ENCODE measurements around the gene KCNIP1. TPM values are rescaled to one million over a fixed set of nuclear protein-coding genes. Genes with fewer than 3 reads are reported as not detected.

KCNIP1 gene
- total and polyA plus RNA-seq, 2 of the 13 experiments (the other 11 are each of a cell fraction or from before 2014, with no cell fraction given), result not detected

DNA sequence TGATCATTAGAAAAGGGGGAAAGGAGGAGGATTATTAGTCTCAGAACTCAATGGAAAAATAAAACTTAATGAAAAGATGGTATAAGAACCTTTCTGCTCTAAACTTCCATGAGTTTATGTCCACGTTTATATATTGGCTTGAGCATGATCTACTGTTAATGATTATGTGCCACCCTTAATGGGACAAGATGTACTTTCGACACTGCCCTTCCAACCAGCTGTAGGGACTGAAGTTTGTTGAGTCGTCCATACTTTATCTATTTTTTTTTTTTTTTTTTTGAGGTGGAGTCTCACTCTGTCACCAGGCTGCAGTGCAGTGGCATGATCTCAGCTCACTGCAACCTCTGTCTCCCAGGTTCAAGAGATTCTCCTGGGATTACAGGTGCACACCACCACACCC, 254.7 kb downstream of the KCNIP1 start:
- Histone ChIP-seq H3K4me1 (ENCODE audit: insufficient read depth, low read length) (peaks cover 13% of the 10 kb centered on the region), H3K27ac (ENCODE audit: extremely low read length, insufficient read depth, low read length) (no peak overlapping the region), H2AFZ (ENCODE audit: low read length) (no peak overlapping the region), H3K9ac (ENCODE audit: insufficient read depth, low read depth, low read length) (no peak overlapping the region), H3K4me3 (replicated peaks in 1 of 3; ENCODE audit: insufficient read depth in 1 of 3, low read depth in 2 of 3, low read length in 3 of 3) (no peak overlapping the region), H3K9me3 (ENCODE audit: low read length) (no peaks in the 10 kb centered on the region), H3K4me2 (ENCODE audit: low read depth, low read length) (no peak overlapping the region), H3K79me2 (ENCODE audit: insufficient read depth, low read length) (no peaks in the 10 kb centered on the region), H3K36me3 (replicated peaks in 1 of 2; ENCODE audit: control insufficient read depth in 1 of 2, insufficient read depth in 2 of 2, low read length in 2 of 2) (no peaks in the 10 kb centered on the region), H4K20me1 (ENCODE audit: insufficient read depth, low read length) (no peaks in the 10 kb centered on the region), H3K27me3 (ENCODE audit: control insufficient read depth in 1 of 2, insufficient read depth in 2 of 2, low read length in 2 of 2) (peaks cover 1 to 8% of the 10 kb centered on the region in 2 experiments; a peak in 3 of 5 replicates)
- intact Hi-C loops (cut with micrococcal nuclease; ENCODE audit: unreplicated experiment), result no loop called here
- DNase-seq (ENCODE audit: low spot score), result no peak
- 1% methylated on average over 3 of the region's 3 CpGs for WGBS (ENCODE audit: low lambda C conversion rate)
- ChIA-PET POLR2A (no interaction called here), CTCF (ENCODE audit: low intra/inter-chr PET ratio, low total read pairs) (no interaction called here)
- no TSS peak for BruUV-seq (replicated peaks)
- TF ChIP-seq MED1 (CRISPR knock-in tag; IDR thresholded peaks at IDR 0.05), result no peak
- TF ChIP-seq, protein P1, sequence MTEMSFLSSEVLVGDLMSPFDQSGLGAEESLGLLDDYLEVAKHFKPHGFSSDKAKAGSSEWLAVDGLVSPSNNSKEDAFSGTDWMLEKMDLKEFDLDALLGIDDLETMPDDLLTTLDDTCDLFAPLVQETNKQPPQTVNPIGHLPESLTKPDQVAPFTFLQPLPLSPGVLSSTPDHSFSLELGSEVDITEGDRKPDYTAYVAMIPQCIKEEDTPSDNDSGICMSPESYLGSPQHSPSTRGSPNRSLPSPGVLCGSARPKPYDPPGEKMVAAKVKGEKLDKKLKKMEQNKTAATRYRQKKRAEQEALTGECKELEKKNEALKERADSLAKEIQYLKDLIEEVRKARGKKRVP (CRISPR knock-in tag; IDR thresholded peaks at IDR 0.05), result no peak
- no peak for TF ChIP-seq ZNF3 (CRISPR knock-in tag; IDR thresholded peaks at IDR 0.05)
- TF ChIP-seq, protein P2, sequence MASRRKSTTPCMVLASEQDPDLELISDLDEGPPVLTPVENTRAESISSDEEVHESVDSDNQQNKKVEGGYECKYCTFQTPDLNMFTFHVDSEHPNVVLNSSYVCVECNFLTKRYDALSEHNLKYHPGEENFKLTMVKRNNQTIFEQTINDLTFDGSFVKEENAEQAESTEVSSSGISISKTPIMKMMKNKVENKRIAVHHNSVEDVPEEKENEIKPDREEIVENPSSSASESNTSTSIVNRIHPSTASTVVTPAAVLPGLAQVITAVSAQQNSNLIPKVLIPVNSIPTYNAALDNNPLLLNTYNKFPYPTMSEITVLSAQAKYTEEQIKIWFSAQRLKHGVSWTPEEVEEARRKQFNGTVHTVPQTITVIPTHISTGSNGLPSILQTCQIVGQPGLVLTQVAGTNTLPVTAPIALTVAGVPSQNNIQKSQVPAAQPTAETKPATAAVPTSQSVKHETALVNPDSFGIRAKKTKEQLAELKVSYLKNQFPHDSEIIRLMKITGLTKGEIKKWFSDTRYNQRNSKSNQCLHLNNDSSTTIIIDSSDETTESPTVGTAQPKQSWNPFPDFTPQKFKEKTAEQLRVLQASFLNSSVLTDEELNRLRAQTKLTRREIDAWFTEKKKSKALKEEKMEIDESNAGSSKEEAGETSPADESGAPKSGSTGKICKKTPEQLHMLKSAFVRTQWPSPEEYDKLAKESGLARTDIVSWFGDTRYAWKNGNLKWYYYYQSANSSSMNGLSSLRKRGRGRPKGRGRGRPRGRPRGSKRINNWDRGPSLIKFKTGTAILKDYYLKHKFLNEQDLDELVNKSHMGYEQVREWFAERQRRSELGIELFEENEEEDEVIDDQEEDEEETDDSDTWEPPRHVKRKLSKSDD (CRISPR knock-in tag; IDR thresholded peaks at IDR 0.05; ENCODE audit: low read depth), result no peak
- in situ Hi-C loops (cut with HindIII; ENCODE audit: extremely low pct_ligation_motif_present, low pct_unique_long_range_greater_than_20kb), result no loop called here
- no peak for FAIRE-seq
- ATAC-seq, result no peak

DNA sequence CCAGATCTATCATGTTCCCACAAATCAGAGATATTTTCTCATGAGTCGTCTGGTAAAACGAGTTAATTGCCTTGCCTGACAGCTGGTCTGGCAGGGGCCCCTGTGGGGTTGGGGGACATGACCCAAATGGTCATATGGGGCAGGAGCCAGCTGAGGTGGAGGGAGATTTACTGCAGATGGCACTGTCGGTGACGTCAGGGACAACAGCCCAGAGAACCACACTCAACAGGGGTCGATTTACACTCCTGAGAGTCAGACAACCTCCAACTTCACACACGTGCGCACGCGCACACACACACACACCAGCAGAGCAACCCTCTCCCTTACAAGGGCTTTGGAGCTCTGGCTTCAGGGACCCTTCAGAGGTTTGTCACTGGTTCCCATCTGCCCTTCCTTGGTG, 256.3 kb downstream of the KCNIP1 start:
- H3K9me3 ChIP-seq (ENCODE audit: low read length), result no peaks in the 10 kb centered on the region
- intact Hi-C loops (cut with micrococcal nuclease; ENCODE audit: unreplicated experiment), result no loop called here
- no peaks in the 10 kb centered on the region for H4K20me1 ChIP-seq (ENCODE audit: insufficient read depth, low read length)
- H3K27ac ChIP-seq (ENCODE audit: extremely low read length, insufficient read depth, low read length), result no peak overlapping the region
- H3K36me3 ChIP-seq (replicated peaks in 1 of 2; ENCODE audit: control insufficient read depth in 1 of 2, insufficient read depth in 2 of 2, low read length in 2 of 2), result no peaks in the 10 kb centered on the region
- ChIA-PET CTCF (ENCODE audit: low intra/inter-chr PET ratio, low total read pairs) (no interaction called here), POLR2A (no interaction called here)
- FAIRE-seq (no peak), DNase-seq (ENCODE audit: low spot score) (no peak), ATAC-seq (no peak)
- WGBS (ENCODE audit: low lambda C conversion rate), result no CpG with 5 or more reads among the region's 9 CpGs
- no TSS peak for BruUV-seq (replicated peaks)
- H3K9ac ChIP-seq (ENCODE audit: insufficient read depth, low read depth, low read length), result no peak overlapping the region
- H3K27me3 ChIP-seq (ENCODE audit: control insufficient read depth in 1 of 2, insufficient read depth in 2 of 2, low read length in 2 of 2), result peaks cover 1 to 8% of the 10 kb centered on the region in 2 experiments; a peak in 3 of 5 replicates
- in situ Hi-C loops (cut with HindIII; ENCODE audit: extremely low pct_ligation_motif_present, low pct_unique_long_range_greater_than_20kb), result no loop called here
- no peaks in the 10 kb centered on the region for H3K79me2 ChIP-seq (ENCODE audit: insufficient read depth, low read length)
- H2AFZ ChIP-seq (ENCODE audit: low read length), result no peak overlapping the region
- no peak overlapping the region for H3K4me3 ChIP-seq (replicated peaks in 1 of 3; ENCODE audit: insufficient read depth in 1 of 3, low read depth in 2 of 3, low read length in 3 of 3)
- peaks cover 13% of the 10 kb centered on the region for H3K4me1 ChIP-seq (ENCODE audit: insufficient read depth, low read length)
- TF ChIP-seq HNRNPL (IDR thresholded peaks at IDR 0.05; ENCODE audit: low read depth, low read length) (no peak), ATF7 (IDR thresholded peaks at IDR 0.05) (peak; percentile 42; the same call in 1 of the 2 replicates), ATF7 (CRISPR knock-in tag; IDR thresholded peaks at IDR 0.05) (no peak), DNMT3B (CRISPR knock-in tag; conservative IDR thresholded peaks at IDR 0.05) (no peak), CREB1 (IDR thresholded peaks at IDR 0.05) (peak; percentile 82), CREB1 (CRISPR knock-in tag; IDR thresholded peaks at IDR 0.05) (no peak)
- H3K4me2 ChIP-seq (ENCODE audit: low read depth, low read length), result no peak overlapping the region

All from HepG2 (cell line).